IMR-90 (cell line): Measurements from ENCODE around the gene FOXP4. TPM values are rescaled to one million over a fixed set of nuclear protein-coding genes. Genes with fewer than 3 reads are reported as not detected.

Experiments
- ATAC-seq: fragments of 200-7000 bp; cut with Tn5 transposase; 2 replicates; pipeline ENCODE4 v1.9.1; 2020; ENCODE audit warnings: low read depth, mild to moderate bottlenecking, moderate library complexity
- BruUV-seq: library from RNA; stranded (reverse); fragments of 400-500 nt; replicated peaks from 2 replicates; lab custom pipeline; 2021; lab: Mats Ljungman, UMichigan
- CTCF ChIA-PET: fragments of 300-600 bp; formaldehyde crosslinking; extraction: SDS; loops from one replicate; lab custom pipeline; 2021; ENCODE audit warnings: antibody characterized with exemption; lab: Yijun Ruan, JAX
- POLR2A ChIA-PET: fragments of 300-600 bp; sonication (Branson Sonifier 250); formaldehyde crosslinking; loops from one replicate; lab custom pipeline; 2022; ENCODE audit warnings: antibody characterized with exemption; ENCODE audit not compliant: unreplicated experiment; lab: Charles Lee
- DNase-seq: peaks from one replicate; pipeline ENCODE4 v3.0.0; 2013
- H2AFZ ChIP-seq: replicated peaks from 2 replicates; pipeline ENCODE3; 2013; ENCODE audit warnings: low read length, mild to moderate bottlenecking; ENCODE audit not compliant: poor library complexity
- H2AK5ac ChIP-seq: 2 replicates; pipeline ENCODE4 v1.6.1; 2013; ENCODE audit warnings: low read depth, low read length, inconsistent platforms
- H2AK9ac ChIP-seq: replicated peaks from 2 replicates; pipeline ENCODE3; 2013; ENCODE audit warnings: mild to moderate bottlenecking, low read depth, low read length, moderate library complexity; ENCODE audit not compliant: poor library complexity
- H2BK120ac ChIP-seq: 2 replicates; pipeline ENCODE4 v1.6.1; 2013; ENCODE audit warnings: low read depth, low read length, inconsistent platforms
- H2BK15ac ChIP-seq: 3 replicates; pipeline ENCODE4 v1.6.1; 2013; ENCODE audit warnings: low read depth, low read length, inconsistent platforms
- H2BK20ac ChIP-seq: 2 replicates; pipeline ENCODE4 v1.6.1; 2013; ENCODE audit warnings: low read depth, mild to moderate bottlenecking, inconsistent platforms, low read length, moderate library complexity
- H2BK5ac ChIP-seq: 2 replicates; pipeline ENCODE4 v1.6.1; 2013; ENCODE audit warnings: mild to moderate bottlenecking, low read depth, low read length, inconsistent platforms; ENCODE audit not compliant: poor library complexity, severe bottlenecking
- H3K14ac ChIP-seq: replicated peaks from 2 replicates; pipeline ENCODE4 v1.6.1; 2013; ENCODE audit warnings: low read depth, low read length, inconsistent platforms
- H3K18ac ChIP-seq: 2 replicates; pipeline ENCODE4 v1.6.1; 2013; ENCODE audit warnings: low read depth, low read length, control low read depth
- H3K23ac ChIP-seq: 2 replicates; pipeline ENCODE4 v1.6.1; 2013; ENCODE audit warnings: low read depth, low read length, inconsistent platforms
- H3K27ac ChIP-seq: 2 replicates; pipeline ENCODE4 v1.5.1; 2013; ENCODE audit warnings: mild to moderate bottlenecking, control low read depth, low read length; ENCODE audit not compliant: insufficient read depth
- H3K27me3 ChIP-seq: 2 replicates; pipeline ENCODE4 v1.6.1; 2013; ENCODE audit warnings: low read length; ENCODE audit not compliant: control insufficient read depth, insufficient read depth
- H3K36me3 ChIP-seq: 2 replicates; pipeline ENCODE4 v1.6.1; 2013; ENCODE audit warnings: low read length, mixed read lengths; ENCODE audit not compliant: control insufficient read depth, insufficient read depth
- H3K4ac ChIP-seq: 2 replicates; pipeline ENCODE4 v1.6.1; 2013; ENCODE audit warnings: low read depth, low read length, inconsistent platforms
- H3K4me1 ChIP-seq: 2 replicates; pipeline ENCODE4 v1.6.1; 2013; ENCODE audit warnings: low read length, mixed read lengths; ENCODE audit not compliant: control insufficient read depth, insufficient read depth
- H3K4me2 ChIP-seq: 2 replicates; pipeline ENCODE4 v1.6.1; 2013; ENCODE audit warnings: low read depth, mild to moderate bottlenecking, control low read depth, low read length, moderate library complexity
- H3K4me3 ChIP-seq: 2 replicates; pipeline ENCODE4 v1.5.1; 2013; ENCODE audit warnings: low read depth, mild to moderate bottlenecking, control low read depth, low read length, moderate library complexity; ENCODE audit not compliant: insufficient read depth
- H3K56ac ChIP-seq: 2 replicates; pipeline ENCODE4 v1.6.1; 2013; ENCODE audit warnings: low read length, inconsistent platforms; ENCODE audit not compliant: insufficient read depth; ENCODE audit errors: extremely low read depth
- H3K79me1 ChIP-seq, 2 experiments: 2 replicates each; pipeline ENCODE4 v1.6.1; 2013; ENCODE audit warnings: low read length in 2 of 2, inconsistent platforms in 1 of 2, low read depth in 1 of 2
- H3K9ac ChIP-seq: 2 replicates; pipeline ENCODE4 v1.6.1; 2013; ENCODE audit warnings: low read depth, low read length, control low read depth
- H3K9me1 ChIP-seq: 2 replicates; pipeline ENCODE4 v1.6.1; 2013; ENCODE audit warnings: low read length, inconsistent platforms; ENCODE audit not compliant: insufficient read depth
- H3K9me3 ChIP-seq: 2 replicates; pipeline ENCODE4 v1.6.1; 2013; ENCODE audit warnings: low read length; ENCODE audit not compliant: control insufficient read depth, insufficient read depth
- H4K20me1 ChIP-seq: 2 replicates; pipeline ENCODE4 v1.6.1; 2013; ENCODE audit warnings: low read length, inconsistent platforms; ENCODE audit not compliant: insufficient read depth
- H4K5ac ChIP-seq: 2 replicates; pipeline ENCODE4 v1.6.1; 2013; ENCODE audit warnings: mild to moderate bottlenecking, low read depth, low read length, control low read depth
- H4K8ac ChIP-seq, 2 experiments: 2 replicates each; pipeline ENCODE4 v1.6.1; 2013; ENCODE audit warnings: low read depth in 2 of 2, low read length in 2 of 2, control low read depth in 1 of 2, inconsistent platforms in 1 of 2
- H4K91ac ChIP-seq: 2 replicates; pipeline ENCODE4 v1.6.1; 2013; ENCODE audit warnings: low read depth, low read length, inconsistent platforms; ENCODE audit not compliant: insufficient read depth
- MXI1 ChIP-seq: IDR thresholded peaks from 2 replicates; pipeline ENCODE4 v1.6.1; 2012; ENCODE audit warnings: low read depth, mild to moderate bottlenecking, low read length, moderate library complexity, borderline replicate concordance
- NFE2L2 ChIP-seq: fragments of 150-350 bp; IDR thresholded peaks from 2 replicates; pipeline ENCODE4 v1.6.1; 2016; ENCODE audit warnings: low read depth, mild to moderate bottlenecking, low read length
- USF2 ChIP-seq: fragments of 150-350 bp; IDR thresholded peaks from 2 replicates; pipeline ENCODE4 v1.6.1; 2017; ENCODE audit warnings: mild to moderate bottlenecking, antibody characterized with exemption, low read length, low read depth
- WGBS, 2 experiments: methylation state at CpG; one replicate each; pipeline versions ENCODE4 v1.1.5 to v1.1.7; 2013; ENCODE audit warnings: missing lambda C conversion rate in 2 of 2; ENCODE audit not compliant: insufficient read length in 1 of 2; ENCODE audit errors: extremely low coverage in 2 of 2; 5-methylcytosine and 5-hydroxymethylcytosine counted together
- dilution Hi-C: fragments of 300-500 bp; cut with HindIII; formaldehyde crosslinking; loops from one replicate; pipeline ENCODE4 v1.14.3; 2018; ENCODE audit warnings: low sequenced_read_pairs; ENCODE audit not compliant: unreplicated experiment
- in situ Hi-C: fragments of 300-500 bp; cut with MboI; formaldehyde crosslinking; loops from 3 replicates; pipeline ENCODE4 v1.14.3; 2019; ENCODE audit warnings: low sequenced_read_pairs, inconsistent platforms, mixed read lengths
- intact Hi-C: fragments of 100-400 bp; cut with micrococcal nuclease; formaldehyde crosslinking; loops from 2 replicates; pipeline ENCODE4 v1.10.0; 2022
- polyA plus RNA-seq, 3 experiments: library from polyadenylated mRNA; depleted of rRNA; stranded (reverse); fragments of >200 nt; gene quantifications; 2 replicates each; pipeline ENCODE4 v1.2.3, GENCODE V29; 2012; ENCODE audit warnings: low replicate concordance in 1 of 3
- total RNA-seq: library from RNA; depleted of rRNA; stranded (reverse); fragments of >200 nt; gene quantifications from 2 replicates; pipeline ENCODE4 v1.2.3, GENCODE V29; 2012

The FOXP4 gene
- total and polyA plus RNA-seq, 2 of the 4 experiments (the other 2 are of a cell fraction): 0.72 to 9.5 TPM

- TF ChIP-seq USF2: no peak
Measured at GRCh38 chr6:41642960-41643898, 97.0 kb downstream of the FOXP4 start (continued).

GRCh38 chr6:41643899-41644269 is 97.7 kb downstream of the FOXP4 start:
- POLR2A ChIA-PET: no interaction called here

More at GRCh38 chr6:41643899-41644269, 97.7 kb downstream of the FOXP4 start:
- in situ Hi-C loops (no loop called here), dilution Hi-C loops (no loop called here), intact Hi-C loops (no loop called here)
- H3K27ac ChIP-seq: no peak overlapping the region
- no TSS peak for BruUV-seq
- no peak overlapping the region for H2BK20ac ChIP-seq
- H3K56ac ChIP-seq: no peak overlapping the region
- 50% methylated on average over 3 of the region's 4 CpGs; no CpG with 5 or more reads in 1 of the 2 experiments for WGBS, 2 experiments
- no peak overlapping the region for H3K4me2 ChIP-seq
- no peak for ATAC-seq
- H4K20me1 ChIP-seq: no peaks in the 10 kb centered on the region; the same call in 1 of the 2 replicates
- TF ChIP-seq MXI1 (no peak), NFE2L2 (no peak)
- no peak overlapping the region for H2AFZ ChIP-seq
- no peaks in the 10 kb centered on the region for H3K4me1 ChIP-seq
- H3K9me1 ChIP-seq: no peaks in the 10 kb centered on the region
- no peak overlapping the region for H2BK5ac ChIP-seq
- H3K4me3 ChIP-seq: no peak overlapping the region
- H3K27me3 ChIP-seq: peaks cover 86% of the 10 kb centered on the region
- H3K9me3 ChIP-seq: no peaks in the 10 kb centered on the region; the same call in 1 of the 2 replicates
- no peak overlapping the region for H2BK120ac ChIP-seq
- no peak overlapping the region for H3K14ac ChIP-seq
- H3K36me3 ChIP-seq: no peaks in the 10 kb centered on the region
- no peak for DNase-seq
- H3K23ac ChIP-seq: no peak overlapping the region
- no peak overlapping the region for H4K91ac ChIP-seq
- no peak overlapping the region for H2AK5ac ChIP-seq
- no peak overlapping the region for H2AK9ac ChIP-seq
- no peak overlapping the region for H4K8ac ChIP-seq
- no peak overlapping the region for H2BK15ac ChIP-seq
- no peak overlapping the region for H4K5ac ChIP-seq
- no peak overlapping the region for H3K4ac ChIP-seq
- H3K79me1 ChIP-seq: no peaks in the 10 kb centered on the region
- no peak overlapping the region for H3K18ac ChIP-seq
- H3K9ac ChIP-seq: no peak overlapping the region
- CTCF ChIA-PET: no interaction called here
